Measurements from ENCODE around the gene CERCAM. TPM values are rescaled to one million over a fixed set of nuclear protein-coding genes. Genes with fewer than 3 reads are reported as not detected.
A peak's percentile ranks its signal among the peaks of the same experiment; 100 is the strongest.

The CERCAM gene
- total and polyA plus RNA-seq, 2 of the 13 experiments (the other 11 are each of a cell fraction or from before 2014, with no cell fraction given): 9.0 to 17.1 TPM

- TF ChIP-seq ZNF142 (CRISPR knock-in tag; IDR thresholded peaks at IDR 0.05) (no peak), ZNF431 (CRISPR knock-in tag; IDR thresholded peaks at IDR 0.05; ENCODE audit: borderline replicate concordance, low read depth) (no peak), HMGXB4 (CRISPR knock-in tag; IDR thresholded peaks at IDR 0.05; ENCODE audit: borderline replicate concordance in 1 of 2, low read depth in 1 of 2) (peak; percentile 93 to 94), NR2F6 (IDR thresholded peaks at IDR 0.05) (no peak), NR2F6 (CRISPR knock-in tag; IDR thresholded peaks at IDR 0.05) (no peak), ATF7 (IDR thresholded peaks at IDR 0.05) (no peak), ATF7 (CRISPR knock-in tag; IDR thresholded peaks at IDR 0.05) (no peak), MAF1 (CRISPR knock-in tag; IDR thresholded peaks at IDR 0.05; ENCODE audit: borderline replicate concordance) (no peak), ZC3H13 (CRISPR knock-in tag; IDR thresholded peaks at IDR 0.05) (peak; percentile 47; the same call in 1 of the 2 replicates), NFRKB (IDR thresholded peaks at IDR 0.05) (no peak), GATAD2A (CRISPR knock-in tag; IDR thresholded peaks at IDR 0.05) (peak; percentile 74), ZNF552 (CRISPR knock-in tag; IDR thresholded peaks at IDR 0.05; ENCODE audit: borderline replicate concordance) (no peak), FOXC1 (CRISPR knock-in tag; IDR thresholded peaks at IDR 0.05; ENCODE audit: borderline replicate concordance) (peak; percentile 23; the same call in 1 of the 2 replicates), ZNF615 (CRISPR knock-in tag; IDR thresholded peaks at IDR 0.05; ENCODE audit: borderline replicate concordance) (no peak), GFI1 (CRISPR knock-in tag; IDR thresholded peaks at IDR 0.05; ENCODE audit: borderline replicate concordance) (0 out of 2 replicates have a peak, but pooled peaks have one; percentile 10)
- TF ChIP-seq, protein P1, sequence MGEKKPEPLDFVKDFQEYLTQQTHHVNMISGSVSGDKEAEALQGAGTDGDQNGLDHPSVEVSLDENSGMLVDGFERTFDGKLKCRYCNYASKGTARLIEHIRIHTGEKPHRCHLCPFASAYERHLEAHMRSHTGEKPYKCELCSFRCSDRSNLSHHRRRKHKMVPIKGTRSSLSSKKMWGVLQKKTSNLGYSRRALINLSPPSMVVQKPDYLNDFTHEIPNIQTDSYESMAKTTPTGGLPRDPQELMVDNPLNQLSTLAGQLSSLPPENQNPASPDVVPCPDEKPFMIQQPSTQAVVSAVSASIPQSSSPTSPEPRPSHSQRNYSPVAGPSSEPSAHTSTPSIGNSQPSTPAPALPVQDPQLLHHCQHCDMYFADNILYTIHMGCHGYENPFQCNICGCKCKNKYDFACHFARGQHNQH (CRISPR knock-in tag; IDR thresholded peaks at IDR 0.05): 0 out of 2 replicates have a peak, but pooled peaks have one; percentile 25
- TF ChIP-seq, protein P2, sequence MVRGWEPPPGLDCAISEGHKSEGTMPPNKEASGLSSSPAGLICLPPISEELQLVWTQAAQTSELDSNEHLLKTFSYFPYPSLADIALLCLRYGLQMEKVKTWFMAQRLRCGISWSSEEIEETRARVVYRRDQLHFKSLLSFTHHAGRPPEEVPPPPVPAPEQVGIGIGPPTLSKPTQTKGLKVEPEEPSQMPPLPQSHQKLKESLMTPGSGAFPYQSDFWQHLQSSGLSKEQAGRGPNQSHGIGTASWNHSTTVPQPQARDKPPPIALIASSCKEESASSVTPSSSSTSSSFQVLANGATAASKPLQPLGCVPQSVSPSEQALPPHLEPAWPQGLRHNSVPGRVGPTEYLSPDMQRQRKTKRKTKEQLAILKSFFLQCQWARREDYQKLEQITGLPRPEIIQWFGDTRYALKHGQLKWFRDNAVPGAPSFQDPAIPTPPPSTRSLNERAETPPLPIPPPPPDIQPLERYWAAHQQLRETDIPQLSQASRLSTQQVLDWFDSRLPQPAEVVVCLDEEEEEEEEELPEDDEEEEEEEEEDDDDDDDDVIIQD (CRISPR knock-in tag; IDR thresholded peaks at IDR 0.05; ENCODE audit: low read depth): no peak
- TF ChIP-seq, protein P3, sequence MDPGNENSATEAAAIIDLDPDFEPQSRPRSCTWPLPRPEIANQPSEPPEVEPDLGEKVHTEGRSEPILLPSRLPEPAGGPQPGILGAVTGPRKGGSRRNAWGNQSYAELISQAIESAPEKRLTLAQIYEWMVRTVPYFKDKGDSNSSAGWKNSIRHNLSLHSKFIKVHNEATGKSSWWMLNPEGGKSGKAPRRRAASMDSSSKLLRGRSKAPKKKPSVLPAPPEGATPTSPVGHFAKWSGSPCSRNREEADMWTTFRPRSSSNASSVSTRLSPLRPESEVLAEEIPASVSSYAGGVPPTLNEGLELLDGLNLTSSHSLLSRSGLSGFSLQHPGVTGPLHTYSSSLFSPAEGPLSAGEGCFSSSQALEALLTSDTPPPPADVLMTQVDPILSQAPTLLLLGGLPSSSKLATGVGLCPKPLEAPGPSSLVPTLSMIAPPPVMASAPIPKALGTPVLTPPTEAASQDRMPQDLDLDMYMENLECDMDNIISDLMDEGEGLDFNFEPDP (CRISPR knock-in tag; conservative IDR thresholded peaks at IDR 0.05): 0 out of 2 replicates have a peak, but pooled peaks have one; percentile 54
Measured at GRCh38 chr9:128420060-128420650, 502 bp upstream of the CERCAM start (continued).

All from HepG2 (cell line).